AG09309 (cell line): ENCODE results near the gene TMEM270.

Source experiments
- DNase-seq: peaks from one replicate; pipeline ENCODE4 v3.0.0-alpha.2; 2010; ENCODE audit warnings: low read depth
- H3K4me3 ChIP-seq: 2 replicates; pipeline ENCODE4 v1.5.1; 2011; ENCODE audit warnings: mild to moderate bottlenecking, low read depth, low read length, moderate library complexity; ENCODE audit not compliant: control insufficient read depth
- TF ChIP-seq, protein P1 (sequence below): IDR thresholded peaks from 2 replicates; pipeline ENCODE4 v1.5.1; 2011; ENCODE audit warnings: mild to moderate bottlenecking, low read depth, low read length, inconsistent platforms; ENCODE audit not compliant: insufficient read depth, control insufficient read depth; ENCODE audit errors: missing control alignments

Gene TMEM270

DNA sequence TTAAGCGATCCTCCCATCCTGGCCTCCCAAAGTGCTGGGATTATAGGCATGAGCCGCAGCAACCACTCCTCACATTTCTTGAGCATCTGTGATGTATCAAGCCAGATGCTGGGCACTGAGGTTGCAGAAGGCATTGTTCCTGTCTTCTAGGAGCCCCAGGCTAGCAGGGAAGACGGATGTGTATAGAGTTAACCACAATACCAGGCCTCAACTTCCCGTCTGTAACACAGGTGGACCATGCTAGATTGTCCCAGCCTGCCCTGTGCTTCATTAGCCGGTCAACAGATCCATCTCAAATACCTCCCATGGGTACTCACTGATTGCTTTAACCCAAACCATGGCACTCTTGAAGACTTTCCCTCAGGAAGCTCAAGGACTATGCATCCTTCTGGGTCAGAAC is 32.0 kb upstream of the TMEM270 start:
- DNase-seq: no peak
- TF ChIP-seq, protein P1, sequence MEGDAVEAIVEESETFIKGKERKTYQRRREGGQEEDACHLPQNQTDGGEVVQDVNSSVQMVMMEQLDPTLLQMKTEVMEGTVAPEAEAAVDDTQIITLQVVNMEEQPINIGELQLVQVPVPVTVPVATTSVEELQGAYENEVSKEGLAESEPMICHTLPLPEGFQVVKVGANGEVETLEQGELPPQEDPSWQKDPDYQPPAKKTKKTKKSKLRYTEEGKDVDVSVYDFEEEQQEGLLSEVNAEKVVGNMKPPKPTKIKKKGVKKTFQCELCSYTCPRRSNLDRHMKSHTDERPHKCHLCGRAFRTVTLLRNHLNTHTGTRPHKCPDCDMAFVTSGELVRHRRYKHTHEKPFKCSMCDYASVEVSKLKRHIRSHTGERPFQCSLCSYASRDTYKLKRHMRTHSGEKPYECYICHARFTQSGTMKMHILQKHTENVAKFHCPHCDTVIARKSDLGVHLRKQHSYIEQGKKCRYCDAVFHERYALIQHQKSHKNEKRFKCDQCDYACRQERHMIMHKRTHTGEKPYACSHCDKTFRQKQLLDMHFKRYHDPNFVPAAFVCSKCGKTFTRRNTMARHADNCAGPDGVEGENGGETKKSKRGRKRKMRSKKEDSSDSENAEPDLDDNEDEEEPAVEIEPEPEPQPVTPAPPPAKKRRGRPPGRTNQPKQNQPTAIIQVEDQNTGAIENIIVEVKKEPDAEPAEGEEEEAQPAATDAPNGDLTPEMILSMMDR: no peak

DNA sequence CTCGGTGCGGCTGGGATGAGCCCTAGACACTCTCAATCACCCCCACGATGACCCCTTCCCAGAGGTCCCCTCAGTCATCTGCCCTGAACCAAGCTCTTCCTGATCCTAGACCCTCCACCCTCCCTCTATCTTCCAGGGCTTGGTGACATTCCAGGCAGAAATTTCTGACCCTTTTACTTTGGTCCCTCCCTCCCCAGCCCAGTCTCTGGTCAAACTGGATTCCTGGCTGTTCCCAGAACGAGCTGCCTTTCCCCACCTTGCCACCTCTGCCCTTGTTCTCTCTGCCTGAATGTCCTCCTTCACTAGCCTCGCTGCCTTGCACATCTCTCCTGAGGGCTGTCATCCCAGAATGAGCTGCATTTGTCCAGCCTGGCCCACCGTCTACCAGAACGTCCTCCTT is 31.5 kb upstream of the TMEM270 start:
- TF ChIP-seq, protein P1: no peak
- DNase-seq: no peak
- H3K4me3 ChIP-seq: no peak overlapping the region

More for the DNA sequence above, 32.0 kb upstream of the TMEM270 start:
- no peak overlapping the region for H3K4me3 ChIP-seq

DNA sequence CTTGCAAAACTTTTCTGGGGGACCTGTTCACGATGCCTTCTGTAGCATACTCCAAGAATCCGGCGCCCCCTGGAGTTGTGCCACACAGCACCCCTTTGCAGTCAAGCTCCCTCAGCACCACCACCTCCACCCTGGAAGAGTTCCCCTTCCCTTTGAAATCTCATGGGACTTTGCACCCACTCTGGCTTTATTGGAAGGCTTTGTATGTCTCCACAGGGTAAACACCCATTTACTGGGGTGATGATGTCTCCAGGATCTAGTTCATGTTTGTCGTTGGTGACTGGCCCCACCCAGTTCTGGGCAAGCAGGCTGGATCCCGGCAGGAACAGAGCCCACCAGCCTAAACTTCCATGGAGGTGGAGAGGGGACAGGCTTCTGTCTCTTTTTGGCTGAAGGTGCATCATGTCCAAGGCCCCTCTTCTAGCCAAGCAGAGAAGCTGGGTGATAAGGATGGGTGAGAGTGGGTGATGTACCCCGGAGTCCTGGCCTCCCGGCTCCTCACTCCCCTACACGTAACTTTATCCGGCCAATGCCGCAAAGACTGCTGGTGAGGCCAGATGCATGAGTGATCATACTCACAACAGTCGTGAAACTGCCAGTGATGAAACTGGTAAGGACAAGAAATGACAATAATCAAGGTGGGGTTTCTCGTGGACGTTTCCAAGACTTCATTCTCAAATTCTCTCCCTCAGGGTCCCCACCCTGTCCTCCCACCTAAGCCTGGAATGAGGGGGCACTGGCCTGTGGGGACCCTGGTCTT is 30.9 kb upstream of the TMEM270 start:
- no peak overlapping the region for H3K4me3 ChIP-seq
- TF ChIP-seq, protein P1: no peak
- no peak for DNase-seq

DNA sequence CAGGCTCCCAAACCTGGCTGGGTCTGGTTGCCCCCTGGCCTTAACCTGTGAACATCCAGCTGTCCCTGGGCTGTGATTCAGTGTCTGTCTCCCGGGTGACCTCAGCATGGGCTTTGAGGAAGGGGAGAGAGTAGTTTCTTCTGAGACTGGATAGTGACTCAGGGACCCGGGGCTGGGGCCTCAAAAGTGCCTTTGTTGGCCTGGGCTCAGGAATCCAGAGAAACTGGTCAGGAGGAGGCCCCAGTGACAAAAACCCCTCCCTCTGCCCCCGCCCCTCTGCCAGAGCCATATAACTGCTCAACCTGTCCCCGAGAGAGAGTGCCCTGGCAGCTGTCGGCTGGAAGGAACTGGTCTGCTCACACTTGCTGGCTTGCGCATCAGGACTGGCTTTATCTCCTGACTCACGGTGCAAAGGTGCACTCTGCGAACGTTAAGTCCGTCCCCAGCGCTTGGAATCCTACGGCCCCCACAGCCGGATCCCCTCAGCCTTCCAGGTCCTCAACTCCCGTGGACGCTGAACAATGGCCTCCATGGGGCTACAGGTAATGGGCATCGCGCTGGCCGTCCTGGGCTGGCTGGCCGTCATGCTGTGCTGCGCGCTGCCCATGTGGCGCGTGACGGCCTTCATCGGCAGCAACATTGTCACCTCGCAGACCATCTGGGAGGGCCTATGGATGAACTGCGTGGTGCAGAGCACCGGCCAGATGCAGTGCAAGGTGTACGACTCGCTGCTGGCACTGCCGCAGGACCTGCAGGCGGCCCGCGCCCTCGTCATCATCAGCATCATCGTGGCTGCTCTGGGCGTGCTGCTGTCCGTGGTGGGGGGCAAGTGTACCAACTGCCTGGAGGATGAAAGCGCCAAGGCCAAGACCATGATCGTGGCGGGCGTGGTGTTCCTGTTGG is 30.0 kb upstream of the TMEM270 start, which contains the start of gene CLDN4:
Gene CLDN4 (plus strand): TSS at position 316 of the 903 bp plus-strand sequence. CDS start 206 bp downstream, at position 522.
- no peak within 1 kb of the TSS for H3K4me3 ChIP-seq
- DNase-seq: no peak
- TF ChIP-seq, protein P1: no peak

DNA sequence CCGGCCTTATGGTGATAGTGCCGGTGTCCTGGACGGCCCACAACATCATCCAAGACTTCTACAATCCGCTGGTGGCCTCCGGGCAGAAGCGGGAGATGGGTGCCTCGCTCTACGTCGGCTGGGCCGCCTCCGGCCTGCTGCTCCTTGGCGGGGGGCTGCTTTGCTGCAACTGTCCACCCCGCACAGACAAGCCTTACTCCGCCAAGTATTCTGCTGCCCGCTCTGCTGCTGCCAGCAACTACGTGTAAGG is 29.4 kb upstream of the TMEM270 start:
- DNase-seq: no peak
- no peak overlapping the region for H3K4me3 ChIP-seq
- TF ChIP-seq, protein P1: no peak

DNA sequence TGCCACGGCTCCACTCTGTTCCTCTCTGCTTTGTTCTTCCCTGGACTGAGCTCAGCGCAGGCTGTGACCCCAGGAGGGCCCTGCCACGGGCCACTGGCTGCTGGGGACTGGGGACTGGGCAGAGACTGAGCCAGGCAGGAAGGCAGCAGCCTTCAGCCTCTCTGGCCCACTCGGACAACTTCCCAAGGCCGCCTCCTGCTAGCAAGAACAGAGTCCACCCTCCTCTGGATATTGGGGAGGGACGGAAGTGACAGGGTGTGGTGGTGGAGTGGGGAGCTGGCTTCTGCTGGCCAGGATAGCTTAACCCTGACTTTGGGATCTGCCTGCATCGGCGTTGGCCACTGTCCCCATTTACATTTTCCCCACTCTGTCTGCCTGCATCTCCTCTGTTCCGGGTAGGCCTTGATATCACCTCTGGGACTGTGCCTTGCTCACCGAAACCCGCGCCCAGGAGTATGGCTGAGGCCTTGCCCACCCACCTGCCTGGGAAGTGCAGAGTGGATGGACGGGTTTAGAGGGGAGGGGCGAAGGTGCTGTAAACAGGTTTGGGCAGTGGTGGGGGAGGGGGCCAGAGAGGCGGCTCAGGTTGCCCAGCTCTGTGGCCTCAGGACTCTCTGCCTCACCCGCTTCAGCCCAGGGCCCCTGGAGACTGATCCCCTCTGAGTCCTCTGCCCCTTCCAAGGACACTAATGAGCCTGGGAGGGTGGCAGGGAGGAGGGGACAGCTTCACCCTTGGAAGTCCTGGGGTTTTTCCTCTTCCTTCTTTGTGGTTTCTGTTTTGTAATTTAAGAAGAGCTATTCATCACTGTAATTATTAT is 28.9 kb upstream of the TMEM270 start:
- DNase-seq: no peak
- TF ChIP-seq, protein P1: no peak
- no peak overlapping the region for H3K4me3 ChIP-seq
